Measurements from ENCODE around the gene TMEM61. TPM values are rescaled to one million over a fixed set of nuclear protein-coding genes. Genes with fewer than 3 reads are reported as not detected.

Gene TMEM61
- total RNA-seq, 1 donor from 2014 or later: not detected

GRCh38 chr1:54950006-54950368 is 30.4 kb upstream of the TMEM61 start:
- H3K9ac ChIP-seq (ENCODE audit: low read length): peak overlapping the region; percentile 52
- H3K9me3 Mint-ChIP-seq (ENCODE audit: unreplicated experiment): no peaks in the 10 kb centered on the region
- no peaks in the 10 kb centered on the region for H3K27me3 ChIP-seq (ENCODE audit: insufficient read depth, low read length)
- DNase-seq (ENCODE audit: low read depth) (no peak), FAIRE-seq (no peak)
- no peaks in the 10 kb centered on the region for H3K36me3 ChIP-seq (ENCODE audit: insufficient read depth, low read length)
- no peaks in the 10 kb centered on the region for H4K20me1 ChIP-seq (ENCODE audit: insufficient read depth, low read length)
- no peaks in the 10 kb centered on the region for H3K79me2 ChIP-seq (ENCODE audit: insufficient read depth, low read length)
- H3K27me3 Mint-ChIP-seq (ENCODE audit: low read depth, unreplicated experiment): peaks cover 13% of the 10 kb centered on the region
- peak overlapping the region; percentile 82 for H3K27ac Mint-ChIP-seq (ENCODE audit: unreplicated experiment)
- peaks cover 8% of the 10 kb centered on the region for H3K4me1 Mint-ChIP-seq (ENCODE audit: low read depth, unreplicated experiment)
- H3K36me3 Mint-ChIP-seq (ENCODE audit: low read depth, unreplicated experiment): no peaks in the 10 kb centered on the region
- no peak overlapping the region for H3K27ac ChIP-seq (ENCODE audit: low read depth, low read length)
- H3K4me3 ChIP-seq (ENCODE audit: insufficient read depth, low read depth, low read length): no peak overlapping the region
- TF ChIP-seq CTCF (IDR thresholded peaks at IDR 0.05; ENCODE audit: insufficient read depth, low read depth, low read length) (no peak), EZH2 (IDR thresholded peaks at IDR 0.05; ENCODE audit: insufficient read depth, low read length) (no peak)
- H3K4me1 ChIP-seq (ENCODE audit: insufficient read depth, low read length): peaks cover 10% of the 10 kb centered on the region
- H3K4me3 Mint-ChIP-seq (ENCODE audit: unreplicated experiment): no peak overlapping the region
- peak overlapping the region; percentile 95 for H2AFZ ChIP-seq (ENCODE audit: low read depth, low read length)
- peak overlapping the region; percentile 78 for H3K4me2 ChIP-seq (ENCODE audit: low read length)
- H3K9me3 ChIP-seq (ENCODE audit: insufficient read depth, low read depth, low read length): no peaks in the 10 kb centered on the region

- TF ChIP-seq CTCF (IDR thresholded peaks at IDR 0.05; ENCODE audit: insufficient read depth, low read depth, low read length) (peak; percentile 78), EZH2 (IDR thresholded peaks at IDR 0.05; ENCODE audit: insufficient read depth, low read length) (no peak)
Measured at GRCh38 chr1:54950369-54951163, 29.9 kb upstream of the TMEM61 start.

GRCh38 chr1:54951810-54952226 is 28.6 kb upstream of the TMEM61 start:
- H2AFZ ChIP-seq (ENCODE audit: low read depth, low read length): no peak overlapping the region
- no peaks in the 10 kb centered on the region for H3K36me3 ChIP-seq (ENCODE audit: insufficient read depth, low read length)
- Mint-ChIP-seq H3K9me3 (ENCODE audit: unreplicated experiment) (no peaks in the 10 kb centered on the region), H3K4me1 (ENCODE audit: low read depth, unreplicated experiment) (peaks cover 17% of the 10 kb centered on the region), H3K36me3 (ENCODE audit: low read depth, unreplicated experiment) (no peaks in the 10 kb centered on the region), H3K4me3 (ENCODE audit: unreplicated experiment) (no peak overlapping the region), H3K27me3 (ENCODE audit: low read depth, unreplicated experiment) (peaks cover 2% of the 10 kb centered on the region), H3K27ac (ENCODE audit: unreplicated experiment) (no peak overlapping the region)
- H3K4me3 ChIP-seq (ENCODE audit: insufficient read depth, low read depth, low read length): no peak overlapping the region
- H3K4me1 ChIP-seq (ENCODE audit: insufficient read depth, low read length): peaks cover 19% of the 10 kb centered on the region
- DNase-seq (ENCODE audit: low read depth) (no peak), FAIRE-seq (no peak)
- H3K9ac ChIP-seq (ENCODE audit: low read length): no peak overlapping the region
- no peak overlapping the region for H3K4me2 ChIP-seq (ENCODE audit: low read length)
- H3K9me3 ChIP-seq (ENCODE audit: insufficient read depth, low read depth, low read length): peaks cover 3% of the 10 kb centered on the region
- no peaks in the 10 kb centered on the region for H4K20me1 ChIP-seq (ENCODE audit: insufficient read depth, low read length)
- no peaks in the 10 kb centered on the region for H3K27me3 ChIP-seq (ENCODE audit: insufficient read depth, low read length)
- TF ChIP-seq CTCF (IDR thresholded peaks at IDR 0.05; ENCODE audit: insufficient read depth, low read depth, low read length): no peak
- no peak for TF ChIP-seq EZH2 (IDR thresholded peaks at IDR 0.05; ENCODE audit: insufficient read depth, low read length)
- H3K27ac ChIP-seq (ENCODE audit: low read depth, low read length): no peak overlapping the region
- no peaks in the 10 kb centered on the region for H3K79me2 ChIP-seq (ENCODE audit: insufficient read depth, low read length)

More at GRCh38 chr1:54950369-54951163, 29.9 kb upstream of the TMEM61 start:
- Mint-ChIP-seq H3K27me3 (ENCODE audit: low read depth, unreplicated experiment) (peaks cover 11% of the 10 kb centered on the region), H3K4me3 (ENCODE audit: unreplicated experiment) (no peak overlapping the region), H3K9me3 (ENCODE audit: unreplicated experiment) (no peaks in the 10 kb centered on the region), H3K4me1 (ENCODE audit: low read depth, unreplicated experiment) (peaks cover 13% of the 10 kb centered on the region), H3K27ac (ENCODE audit: unreplicated experiment) (peak overlapping the region; percentile 82), H3K36me3 (ENCODE audit: low read depth, unreplicated experiment) (no peaks in the 10 kb centered on the region)
- Histone ChIP-seq H3K9me3 (ENCODE audit: insufficient read depth, low read depth, low read length) (no peaks in the 10 kb centered on the region), H4K20me1 (ENCODE audit: insufficient read depth, low read length) (no peaks in the 10 kb centered on the region), H3K27ac (ENCODE audit: low read depth, low read length) (no peak overlapping the region), H3K9ac (ENCODE audit: low read length) (peak overlapping the region; percentile 52), H3K4me1 (ENCODE audit: insufficient read depth, low read length) (peaks cover 15% of the 10 kb centered on the region), H3K79me2 (ENCODE audit: insufficient read depth, low read length) (no peaks in the 10 kb centered on the region), H3K36me3 (ENCODE audit: insufficient read depth, low read length) (no peaks in the 10 kb centered on the region), H3K4me2 (ENCODE audit: low read length) (peak overlapping the region; percentile 78), H2AFZ (ENCODE audit: low read depth, low read length) (peak overlapping the region; percentile 95), H3K4me3 (ENCODE audit: insufficient read depth, low read depth, low read length) (peak overlapping the region; percentile 17), H3K27me3 (ENCODE audit: insufficient read depth, low read length) (no peaks in the 10 kb centered on the region)
- FAIRE-seq (peak; percentile 87), DNase-seq (ENCODE audit: low read depth) (peak; percentile 55)
